GM21360 (cell line): ENCODE measurements around the gene SLC39A13.

Source experiments
- ATAC-seq: cut with Tn5 transposase; IDR thresholded peaks from one replicate; pipeline ENCODE4 v1.9.1; 2021; ENCODE audit warnings: mild to moderate bottlenecking, moderate library complexity; ENCODE audit not compliant: unreplicated experiment

Gene SLC39A13

GRCh38 chr11:47449541-47449940 lies 41.2 kb downstream of the SLC39A13 start:
- no peak for ATAC-seq

GRCh38 chr11:47451436-47451835 lies 43.0 kb downstream of the SLC39A13 start:
- no peak for ATAC-seq

GRCh38 chr11:47451990-47452389 lies 43.6 kb downstream of the SLC39A13 start:
- ATAC-seq: no peak

GRCh38 chr11:47453365-47453764 lies 45.0 kb downstream of the SLC39A13 start:
- ATAC-seq: no peak

DNA sequence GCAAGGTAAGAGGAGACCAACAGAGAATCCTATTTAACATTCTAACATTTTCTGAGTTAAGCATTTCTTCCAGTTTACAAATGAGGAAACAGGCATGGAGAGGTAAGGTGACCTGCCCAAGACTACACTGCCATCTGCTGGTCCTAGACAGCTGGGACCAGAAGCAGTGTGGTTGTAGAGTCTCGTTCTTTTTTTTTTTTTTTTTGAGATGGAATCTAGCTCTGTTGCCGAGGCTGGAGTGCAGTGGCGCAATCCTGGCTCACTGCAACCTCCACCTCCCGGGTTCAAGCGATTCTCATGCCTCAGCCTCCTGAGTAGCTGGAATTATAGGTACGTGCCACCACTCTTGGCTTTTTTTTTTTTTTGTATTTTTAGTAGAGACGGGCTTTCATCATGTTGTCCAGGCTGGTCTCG lies 45.9 kb downstream of the SLC39A13 start:
- peak; percentile 68 for ATAC-seq

DNA sequence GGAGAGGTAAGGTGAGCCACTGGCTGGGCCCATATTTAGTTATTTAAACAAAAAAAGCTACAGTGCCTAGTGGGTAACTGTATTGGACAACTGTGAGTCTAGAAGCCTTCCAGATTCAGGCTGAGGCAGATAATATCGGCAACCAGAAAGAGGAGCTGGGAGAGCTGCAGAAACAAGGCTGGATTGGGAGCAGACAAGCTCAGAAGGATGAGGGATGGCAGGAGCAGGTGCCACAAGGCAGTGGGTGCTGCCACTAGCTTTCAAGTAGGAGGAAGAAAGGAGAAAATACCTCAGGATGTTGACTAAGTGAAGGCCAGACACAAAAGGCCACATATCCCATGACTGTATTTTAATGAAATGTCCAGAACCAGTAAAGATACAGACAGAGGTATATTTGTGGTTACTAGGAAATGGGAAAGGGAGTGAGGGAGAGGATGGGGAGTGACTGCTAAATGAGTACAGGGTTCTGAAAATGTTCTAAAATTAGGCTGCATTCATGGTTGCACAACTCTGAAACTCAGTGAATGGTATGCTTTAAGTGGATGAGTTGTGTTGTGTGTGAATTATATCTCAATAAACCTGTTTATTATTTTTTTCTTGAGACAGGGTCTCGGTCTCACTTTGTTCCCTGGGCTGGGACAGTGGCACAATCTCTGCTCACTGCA lies 52.3 kb downstream of the SLC39A13 start:
- ATAC-seq: no peak

- no peak for ATAC-seq
These were observed 53.5 kb downstream of the SLC39A13 start for GRCh38 chr11:47461876-47462275.

DNA sequence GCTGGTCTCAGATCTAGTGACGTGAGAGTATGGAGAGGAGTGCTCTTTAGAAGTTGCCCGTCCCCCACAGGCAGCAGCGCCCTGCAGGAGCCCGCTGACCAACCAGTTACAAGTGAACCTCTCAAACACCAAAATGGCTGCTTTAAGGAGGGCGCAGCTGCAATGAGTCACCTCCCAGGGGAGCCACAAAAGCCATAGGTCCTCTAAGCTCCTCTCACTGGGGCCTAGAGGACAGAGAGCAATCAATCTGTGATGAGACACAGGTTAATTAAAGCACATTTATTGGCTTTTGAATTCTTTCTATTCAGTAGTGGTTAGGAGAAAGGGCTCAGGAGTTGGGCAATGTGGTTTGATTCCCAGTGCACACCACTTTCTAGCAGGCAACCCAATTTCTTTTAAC lies 56.1 kb downstream of the SLC39A13 start:
- no peak for ATAC-seq
